Right lobe of liver (tissue), 4 donors: Measurements from ENCODE around the gene TEX22.

Experiments used
- POLR2A ChIP-seq: fragments of 450-650 bp; IDR thresholded peaks from one replicate; pipeline ENCODE4 v1.6.1; 2017; ENCODE audit warnings: antibody characterized with exemption, mild to moderate bottlenecking
- TF ChIP-seq, protein P1 (sequence below), 4 donors: fragments of 200-600 bp in 3 of 4; fragments of 450-650 bp in 1 of 4; IDR thresholded peaks; one replicate each; pipeline versions ENCODE4 v1.5.1 to v1.8.0; 2016 to 2022; ENCODE audit warnings: antibody characterized with exemption in 4 of 4, mild to moderate bottlenecking in 2 of 4
- donor health status: DM: no; HTN: no; CAD: no.
- donor health status: DM: no; HTN: no; CAD: no.
- donor health status: DM: no; HTN: yes; CAD: no.

- TF ChIP-seq, protein P1, sequence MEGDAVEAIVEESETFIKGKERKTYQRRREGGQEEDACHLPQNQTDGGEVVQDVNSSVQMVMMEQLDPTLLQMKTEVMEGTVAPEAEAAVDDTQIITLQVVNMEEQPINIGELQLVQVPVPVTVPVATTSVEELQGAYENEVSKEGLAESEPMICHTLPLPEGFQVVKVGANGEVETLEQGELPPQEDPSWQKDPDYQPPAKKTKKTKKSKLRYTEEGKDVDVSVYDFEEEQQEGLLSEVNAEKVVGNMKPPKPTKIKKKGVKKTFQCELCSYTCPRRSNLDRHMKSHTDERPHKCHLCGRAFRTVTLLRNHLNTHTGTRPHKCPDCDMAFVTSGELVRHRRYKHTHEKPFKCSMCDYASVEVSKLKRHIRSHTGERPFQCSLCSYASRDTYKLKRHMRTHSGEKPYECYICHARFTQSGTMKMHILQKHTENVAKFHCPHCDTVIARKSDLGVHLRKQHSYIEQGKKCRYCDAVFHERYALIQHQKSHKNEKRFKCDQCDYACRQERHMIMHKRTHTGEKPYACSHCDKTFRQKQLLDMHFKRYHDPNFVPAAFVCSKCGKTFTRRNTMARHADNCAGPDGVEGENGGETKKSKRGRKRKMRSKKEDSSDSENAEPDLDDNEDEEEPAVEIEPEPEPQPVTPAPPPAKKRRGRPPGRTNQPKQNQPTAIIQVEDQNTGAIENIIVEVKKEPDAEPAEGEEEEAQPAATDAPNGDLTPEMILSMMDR (IDR thresholded peaks at IDR 0.05), result no peak
- TF ChIP-seq POLR2A, result no peak
Measured at GRCh38 chr14:105355049-105355575, 43.2 kb upstream of the TEX22 start.
